GM21529 (cell line): ENCODE data around the gene SLC27A6.
"Not testable (repeated sequence)": the region's sequence is repeated elsewhere in the genome, so short reads cannot be mapped to it uniquely, and the experiment has no call there.

Source experiments
- ATAC-seq: cut with Tn5 transposase; IDR thresholded peaks from one replicate; pipeline ENCODE4 v1.9.1; 2021; ENCODE audit not compliant: unreplicated experiment

The SLC27A6 gene, protein sequence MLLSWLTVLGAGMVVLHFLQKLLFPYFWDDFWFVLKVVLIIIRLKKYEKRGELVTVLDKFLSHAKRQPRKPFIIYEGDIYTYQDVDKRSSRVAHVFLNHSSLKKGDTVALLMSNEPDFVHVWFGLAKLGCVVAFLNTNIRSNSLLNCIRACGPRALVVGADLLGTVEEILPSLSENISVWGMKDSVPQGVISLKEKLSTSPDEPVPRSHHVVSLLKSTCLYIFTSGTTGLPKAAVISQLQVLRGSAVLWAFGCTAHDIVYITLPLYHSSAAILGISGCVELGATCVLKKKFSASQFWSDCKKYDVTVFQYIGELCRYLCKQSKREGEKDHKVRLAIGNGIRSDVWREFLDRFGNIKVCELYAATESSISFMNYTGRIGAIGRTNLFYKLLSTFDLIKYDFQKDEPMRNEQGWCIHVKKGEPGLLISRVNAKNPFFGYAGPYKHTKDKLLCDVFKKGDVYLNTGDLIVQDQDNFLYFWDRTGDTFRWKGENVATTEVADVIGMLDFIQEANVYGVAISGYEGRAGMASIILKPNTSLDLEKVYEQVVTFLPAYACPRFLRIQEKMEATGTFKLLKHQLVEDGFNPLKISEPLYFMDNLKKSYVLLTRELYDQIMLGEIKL

DNA sequence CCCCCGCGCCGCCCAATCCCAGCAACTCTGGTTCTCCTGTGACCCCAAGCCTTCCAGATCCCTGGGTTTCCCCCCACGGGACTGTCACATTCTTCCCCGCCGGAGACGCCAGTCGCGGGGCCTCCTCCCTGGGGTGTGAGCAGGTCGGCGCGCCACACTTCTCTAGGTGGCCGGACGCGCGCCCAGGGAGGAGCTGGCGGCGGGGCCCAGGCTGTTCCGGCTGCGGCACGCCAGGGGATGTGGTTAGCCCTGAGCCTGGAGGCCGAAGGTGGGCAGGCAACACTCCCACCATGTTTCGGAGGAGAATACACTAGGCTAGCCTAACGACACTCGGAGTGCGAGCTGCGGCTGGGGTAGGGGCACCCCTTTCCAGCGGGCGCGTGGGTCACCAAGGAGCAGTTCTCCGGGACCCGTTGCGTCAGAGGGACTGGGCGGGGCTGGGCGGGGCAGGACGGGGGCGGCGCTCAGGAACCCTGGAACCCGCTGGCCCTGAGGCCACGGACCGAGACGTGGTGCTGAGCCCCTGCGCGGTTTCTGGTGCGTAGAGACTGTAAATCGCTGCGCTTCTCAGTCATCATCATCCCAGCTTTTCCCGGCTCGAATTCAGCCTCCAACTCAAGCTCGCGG, at the start of gene SLC27A6:
SLC27A6 (plus strand) TSS at position 478 of the 627 bp plus-strand sequence. CDS start 650 bp downstream, outside the sequence.
- ATAC-seq = no peak

DNA sequence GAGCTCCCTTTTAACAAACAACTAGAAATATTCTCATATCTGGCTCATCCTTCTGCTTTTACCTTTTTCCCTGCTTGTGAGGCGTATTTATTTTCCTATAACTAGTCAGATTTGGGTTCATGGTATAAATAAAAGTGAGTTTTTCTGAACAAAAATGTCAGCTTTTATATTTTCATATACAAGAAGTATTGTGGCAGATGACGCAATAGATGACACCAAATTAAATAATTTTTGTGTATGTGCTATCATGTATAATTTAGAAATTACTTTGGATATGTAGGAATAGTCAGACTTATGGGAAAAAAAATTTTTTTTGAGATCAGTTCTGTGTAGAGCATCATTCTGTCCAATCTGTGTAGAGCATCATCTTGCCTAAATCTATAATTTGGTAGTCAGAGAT, 45.7 kb upstream of the SLC27A6 start:
- no peak for ATAC-seq

DNA sequence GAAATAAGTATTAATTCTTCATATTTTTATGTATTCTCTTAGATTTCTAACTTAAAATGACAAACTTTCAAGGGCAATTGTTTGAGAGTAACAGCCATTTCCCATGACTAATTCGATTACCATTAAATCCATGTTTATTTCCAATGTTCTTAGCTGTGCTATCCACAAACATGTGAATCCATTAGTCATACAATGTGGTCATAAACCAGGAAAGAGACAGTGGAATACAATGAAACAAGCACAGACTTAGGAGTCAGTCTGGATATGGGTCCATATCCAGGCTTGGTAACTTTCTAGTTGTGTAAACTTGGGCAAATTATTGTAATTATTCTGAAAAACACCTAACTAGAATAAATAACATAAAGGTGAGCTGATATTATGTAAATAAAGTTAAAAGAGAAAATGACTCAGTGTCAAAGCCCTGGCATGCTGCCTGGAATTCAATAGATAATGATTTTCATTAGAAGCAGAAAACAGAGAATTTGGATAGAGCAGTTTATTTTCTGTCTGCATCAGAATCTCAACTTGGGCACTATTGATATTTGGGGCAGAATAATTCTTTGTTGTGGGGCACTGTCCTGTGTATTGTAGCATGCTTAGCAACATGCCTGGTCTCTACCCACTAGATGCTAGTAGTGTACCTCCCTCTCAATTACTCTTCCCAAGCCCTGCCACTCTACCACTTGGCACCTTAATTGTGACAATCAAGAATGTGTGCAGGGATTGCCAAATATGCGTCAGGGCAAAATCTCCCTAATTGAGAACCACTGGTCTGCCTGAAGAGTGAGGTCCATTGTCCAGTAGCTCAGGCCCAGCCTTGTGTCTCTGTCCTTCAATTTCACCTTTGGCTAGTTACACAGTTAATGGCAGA, 44.7 kb upstream of the SLC27A6 start:
- no peak for ATAC-seq

DNA sequence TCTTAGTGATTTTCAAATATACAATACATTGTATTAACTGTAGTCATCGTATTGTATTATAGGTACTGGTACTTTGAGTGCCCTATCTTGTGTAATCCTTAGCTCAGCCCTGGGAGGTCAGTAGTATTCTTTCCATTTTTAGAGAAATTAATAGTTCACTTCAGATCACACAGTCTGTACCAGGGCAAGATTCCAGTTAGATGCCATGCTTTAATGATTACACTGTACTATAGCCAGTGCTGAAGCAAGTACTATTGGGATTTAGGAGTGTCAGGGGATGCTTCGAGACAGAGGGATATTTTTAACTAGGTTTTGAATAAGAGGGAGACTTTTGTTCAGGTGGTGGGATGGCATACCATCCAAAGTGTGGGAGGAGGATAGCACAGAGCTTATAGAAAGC, 41.0 kb upstream of the SLC27A6 start:
- no peak for ATAC-seq

DNA sequence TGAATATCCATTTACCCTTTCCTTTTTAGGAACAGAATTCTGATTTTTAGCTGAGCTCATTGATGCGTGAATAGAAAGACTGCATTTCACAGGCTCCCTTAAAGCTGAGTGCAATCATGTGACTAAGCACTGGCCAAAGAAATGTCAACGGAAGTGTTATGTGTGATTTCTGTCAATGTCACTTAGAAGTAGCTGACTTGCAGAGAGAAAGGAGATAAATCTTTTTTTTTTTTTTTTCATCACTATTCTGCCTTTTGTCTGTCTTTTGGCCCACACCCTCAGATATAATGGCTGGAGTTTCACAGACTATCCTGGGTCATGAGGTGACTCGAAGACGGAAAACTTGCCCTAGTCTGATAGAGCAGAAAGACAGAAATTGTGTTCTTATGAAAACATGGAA, 39.3 kb upstream of the SLC27A6 start:
- no peak for ATAC-seq

DNA sequence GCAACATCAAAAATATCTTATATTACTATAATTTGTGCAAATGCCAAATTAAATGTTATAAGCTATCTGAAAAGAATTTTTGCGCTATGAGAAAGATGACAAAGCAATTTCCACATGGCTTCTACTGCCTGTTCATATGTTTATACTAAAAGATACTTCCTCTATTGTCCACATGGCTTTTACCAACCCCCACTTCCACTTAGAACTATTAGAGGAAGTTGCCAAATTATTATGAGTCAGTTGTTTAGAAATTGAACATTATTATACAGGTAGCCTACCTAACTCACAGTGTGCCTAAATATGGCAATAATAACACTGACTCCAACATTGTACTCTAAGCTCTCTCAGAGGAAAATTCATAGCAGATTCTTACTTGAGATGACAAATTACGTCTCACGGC, 37.6 kb upstream of the SLC27A6 start:
- no peak for ATAC-seq

DNA sequence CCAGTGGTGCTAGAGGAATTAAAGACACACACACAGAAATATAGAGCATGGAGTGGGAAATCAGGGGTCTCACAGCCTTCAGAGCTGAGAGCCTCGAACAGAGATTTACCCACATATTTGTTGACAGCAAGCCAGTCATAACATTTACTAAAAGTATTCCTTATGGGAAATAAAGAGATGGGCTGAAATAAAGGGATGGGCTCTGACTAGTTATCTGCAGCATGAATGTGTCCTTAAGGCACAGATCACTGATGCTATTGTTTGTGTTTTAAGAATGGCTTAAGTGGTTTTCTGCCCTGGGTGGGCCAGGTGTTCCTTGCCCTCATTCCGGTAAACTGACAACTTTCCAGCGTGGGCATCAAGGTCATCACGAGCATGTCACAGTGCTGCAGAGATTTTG, 33.1 kb upstream of the SLC27A6 start:
- not testable (repeated sequence) for ATAC-seq

DNA sequence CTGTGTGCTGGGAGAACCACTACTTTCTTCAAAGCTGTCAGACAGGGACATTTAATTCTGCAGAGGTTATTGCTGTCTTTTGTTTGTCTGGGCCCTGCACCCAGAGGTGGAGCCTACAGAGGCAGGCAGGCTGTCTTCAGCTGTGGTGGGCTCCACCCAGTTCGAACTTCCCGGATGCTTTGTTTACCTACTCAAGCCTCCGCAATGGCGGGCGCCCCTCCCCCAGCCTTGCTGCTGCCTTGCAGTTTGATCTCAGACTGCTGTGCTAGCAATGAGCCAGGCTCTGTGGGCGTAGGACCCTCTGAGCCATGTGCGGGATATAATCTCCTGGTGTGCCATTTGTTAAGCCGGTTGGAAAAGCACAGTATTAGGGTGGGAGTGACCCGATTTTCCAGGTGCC, 22.2 kb upstream of the SLC27A6 start:
- ATAC-seq = not testable (repeated sequence)

DNA sequence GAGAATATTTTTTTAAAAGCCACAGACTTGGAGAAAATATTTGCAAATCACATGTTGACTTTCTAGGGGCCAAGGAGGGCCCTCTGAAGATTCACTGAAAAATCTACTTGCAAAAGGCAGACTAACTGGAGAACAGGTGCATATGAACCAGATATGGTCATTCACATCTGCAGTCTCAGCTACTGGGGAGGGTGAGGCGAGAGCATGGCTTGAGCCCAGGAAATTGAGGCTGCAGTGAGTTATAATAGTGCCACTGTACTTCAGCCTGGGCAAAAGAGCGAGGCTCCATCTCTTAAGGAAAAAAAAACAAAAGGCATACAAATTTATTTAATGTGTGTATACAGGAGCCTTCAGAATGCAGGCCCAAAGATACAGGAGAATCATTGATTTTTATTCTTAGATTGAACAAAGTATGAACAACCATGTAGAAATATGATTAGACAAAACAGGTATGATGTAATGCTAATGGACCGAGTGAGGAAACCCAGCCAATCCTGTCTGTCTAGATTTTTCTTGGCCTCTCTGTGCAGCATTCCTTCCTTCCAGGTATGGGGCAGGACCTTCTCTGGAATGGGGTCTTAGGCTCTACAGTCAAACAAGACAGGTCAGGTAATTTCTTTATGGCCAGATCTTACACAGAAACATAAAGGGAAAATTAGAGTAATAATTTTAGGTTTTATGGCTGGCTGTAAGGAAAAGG, 15.3 kb upstream of the SLC27A6 start:
- ATAC-seq = no peak

DNA sequence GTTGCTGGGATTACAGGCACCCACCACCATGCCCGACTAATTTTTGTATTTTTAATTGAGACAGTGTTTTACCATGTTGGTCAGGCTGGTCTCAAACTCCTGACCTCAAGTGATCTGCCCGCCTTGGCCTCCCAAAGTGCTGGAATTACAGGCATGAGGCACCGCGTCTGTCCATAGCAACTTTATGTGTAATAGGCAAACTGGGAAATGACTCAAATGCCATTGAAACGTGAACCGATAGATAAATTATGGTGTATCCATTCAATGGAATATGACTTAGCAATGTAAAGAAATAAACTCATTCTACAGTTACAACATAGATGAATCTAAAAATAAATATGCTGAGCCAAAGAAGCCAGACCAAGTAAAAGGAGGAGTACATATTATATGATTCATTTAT, 14.0 kb upstream of the SLC27A6 start:
- ATAC-seq = not testable (repeated sequence)

DNA sequence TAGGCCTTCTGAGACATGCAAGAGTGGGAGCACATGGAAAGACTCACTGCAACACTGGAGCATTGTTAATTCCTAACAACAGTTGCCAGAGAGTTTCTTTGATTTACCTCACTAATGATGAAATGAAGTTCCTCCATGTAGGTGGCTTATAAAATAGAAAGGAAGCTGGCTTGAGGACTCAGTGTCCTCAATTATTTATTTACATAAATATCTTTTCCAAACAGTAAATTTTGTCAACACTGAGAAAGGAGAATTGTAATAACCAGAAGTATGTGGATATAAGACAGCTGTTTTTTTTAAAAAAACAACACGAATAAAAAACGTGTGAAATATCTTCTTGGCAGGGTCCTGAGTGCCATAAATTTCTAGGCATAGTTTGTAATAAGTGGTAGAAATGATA, 9.1 kb upstream of the SLC27A6 start:
- no peak for ATAC-seq

DNA sequence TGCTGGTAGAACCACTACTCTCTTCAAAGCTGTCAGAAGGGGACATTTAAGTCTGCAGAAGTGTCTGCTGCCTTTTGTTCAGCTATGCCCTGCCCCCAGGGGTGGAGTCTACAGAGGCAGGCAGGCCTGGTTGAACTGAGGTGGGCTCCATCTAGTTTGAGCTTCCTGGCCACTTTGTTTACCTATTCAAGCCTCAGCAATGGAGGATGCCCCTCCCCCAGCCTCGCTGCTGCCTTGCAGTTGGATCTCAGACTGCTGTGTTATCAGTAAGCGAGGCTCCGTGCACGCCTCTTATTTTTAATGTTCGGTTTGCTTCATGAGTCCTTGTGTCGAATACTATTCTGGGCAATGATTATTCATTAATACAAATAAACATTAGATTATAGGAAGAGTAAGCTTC, 3.1 kb upstream of the SLC27A6 start:
- no peak for ATAC-seq

DNA sequence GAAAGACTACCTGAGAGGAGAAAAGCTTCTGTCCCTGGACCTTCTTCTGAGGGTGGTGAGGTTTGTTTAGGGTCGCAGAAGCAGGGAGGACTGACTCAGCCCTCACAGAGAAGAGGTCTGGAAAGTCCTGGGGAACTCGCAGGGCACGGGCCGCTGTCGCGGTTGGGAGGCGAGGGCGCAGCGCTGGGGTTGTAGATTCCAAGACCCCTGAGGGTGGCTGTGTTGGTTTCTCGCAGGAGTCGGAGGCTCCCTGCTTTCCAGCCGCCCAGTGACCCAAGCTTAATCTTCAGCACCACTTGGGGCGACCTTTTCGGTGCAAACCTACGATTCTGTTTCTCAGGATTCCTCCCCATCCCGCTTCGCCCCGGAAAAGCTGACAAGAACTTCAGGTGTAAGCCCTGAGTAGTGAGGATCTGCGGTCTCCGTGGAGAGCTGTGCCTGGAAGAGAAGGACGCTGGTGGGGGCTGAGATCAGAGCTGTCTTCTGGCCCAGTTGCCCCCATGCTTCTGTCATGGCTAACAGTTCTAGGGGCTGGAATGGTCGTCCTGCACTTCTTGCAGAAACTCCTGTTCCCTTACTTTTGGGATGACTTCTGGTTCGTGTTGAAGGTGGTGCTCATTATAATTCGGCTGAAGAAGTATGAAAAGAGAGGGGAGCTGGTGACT, 482 bp downstream of the SLC27A6 start:
- no peak for ATAC-seq

DNA sequence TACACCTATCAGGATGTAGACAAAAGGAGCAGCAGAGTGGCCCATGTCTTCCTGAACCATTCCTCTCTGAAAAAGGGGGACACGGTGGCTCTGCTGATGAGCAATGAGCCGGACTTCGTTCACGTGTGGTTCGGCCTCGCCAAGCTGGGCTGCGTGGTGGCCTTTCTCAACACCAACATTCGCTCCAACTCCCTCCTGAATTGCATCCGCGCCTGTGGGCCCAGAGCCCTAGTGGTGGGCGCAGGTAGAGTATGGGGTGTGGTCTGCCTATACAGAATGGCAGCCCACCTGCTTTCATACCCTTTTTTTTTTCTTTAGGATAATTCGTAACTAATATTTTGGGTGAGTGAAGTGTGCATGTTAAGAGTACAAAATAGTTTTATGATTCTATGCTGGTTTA, 1.1 kb downstream of the SLC27A6 start:
- no peak for ATAC-seq

DNA sequence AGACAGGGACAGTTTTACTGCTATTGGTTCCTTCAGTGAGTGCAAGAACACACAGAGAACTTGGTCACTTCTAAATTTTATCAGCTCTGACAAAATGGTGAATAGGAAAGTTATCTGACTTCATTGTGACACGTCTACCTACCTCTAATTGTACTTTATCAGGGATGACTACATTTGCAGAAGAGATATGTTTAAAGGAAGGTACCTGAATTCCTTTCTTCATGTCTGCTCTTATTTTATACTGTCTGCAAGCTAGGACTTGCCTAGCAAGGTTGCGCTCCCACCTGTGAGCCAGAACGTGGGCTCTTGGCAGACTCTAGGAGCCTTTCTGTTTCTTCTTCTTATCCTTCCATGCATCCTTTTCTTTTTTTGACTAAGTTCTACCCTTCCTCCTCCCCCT, 1.6 kb downstream of the SLC27A6 start:
- ATAC-seq = no peak

DNA sequence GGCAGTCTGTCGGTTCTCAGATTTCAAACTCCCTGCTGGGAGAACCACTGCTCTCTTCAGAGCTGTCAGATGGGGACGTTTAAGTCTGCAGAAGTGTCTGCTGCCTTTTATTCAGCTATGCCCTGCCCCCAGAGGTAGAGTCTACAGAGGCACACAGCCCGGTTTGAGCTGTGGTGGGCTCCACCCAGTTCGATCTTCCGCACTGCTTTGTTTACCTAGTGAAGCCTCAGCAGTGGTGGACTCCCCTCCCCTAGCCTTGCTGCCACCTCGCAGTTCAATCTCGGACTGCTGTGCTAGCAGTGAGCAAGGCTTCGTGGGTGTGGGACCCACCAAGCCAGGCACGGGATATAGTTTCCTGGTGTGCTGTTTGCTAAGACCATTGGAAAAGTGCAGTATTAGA, 8.0 kb downstream of the SLC27A6 start:
- ATAC-seq = no peak

DNA sequence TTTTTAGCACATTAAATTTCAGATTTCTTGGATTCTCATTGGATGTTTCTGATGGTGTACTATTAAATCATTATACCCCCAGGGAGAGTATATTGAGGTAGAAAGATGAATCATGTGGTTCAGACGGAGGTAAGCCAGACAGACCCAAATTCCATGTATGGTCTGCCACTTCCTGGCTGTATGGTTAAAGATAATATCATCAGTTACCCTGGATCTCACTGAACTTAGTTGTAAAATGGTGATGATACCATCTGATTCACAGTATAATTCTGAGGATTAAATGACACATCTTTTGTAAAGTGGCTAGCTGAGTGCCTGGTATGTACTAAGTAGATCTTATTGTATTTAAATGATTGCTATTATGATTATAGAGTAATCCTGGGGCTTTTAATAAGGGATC, 9.3 kb downstream of the SLC27A6 start:
- no peak for ATAC-seq

DNA sequence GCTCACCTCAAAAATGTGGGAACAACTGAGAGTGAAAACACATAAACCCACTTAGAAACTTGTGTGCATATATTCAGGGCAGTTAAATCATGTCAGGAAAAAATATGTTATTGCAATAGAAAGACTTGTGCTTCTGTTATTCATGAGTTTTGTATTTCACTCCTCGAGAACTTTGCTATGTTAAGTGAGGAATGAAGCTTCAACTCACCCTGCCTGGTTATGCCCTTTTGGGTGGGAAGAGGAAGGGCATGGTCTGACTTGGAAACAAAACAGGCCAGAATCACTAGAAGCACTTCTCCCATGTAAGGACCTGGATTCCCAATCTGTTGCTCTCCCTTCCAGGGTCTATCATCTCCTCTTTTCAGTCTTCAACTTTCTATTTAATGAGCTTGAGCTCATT, 14.5 kb downstream of the SLC27A6 start:
- ATAC-seq = no peak

DNA sequence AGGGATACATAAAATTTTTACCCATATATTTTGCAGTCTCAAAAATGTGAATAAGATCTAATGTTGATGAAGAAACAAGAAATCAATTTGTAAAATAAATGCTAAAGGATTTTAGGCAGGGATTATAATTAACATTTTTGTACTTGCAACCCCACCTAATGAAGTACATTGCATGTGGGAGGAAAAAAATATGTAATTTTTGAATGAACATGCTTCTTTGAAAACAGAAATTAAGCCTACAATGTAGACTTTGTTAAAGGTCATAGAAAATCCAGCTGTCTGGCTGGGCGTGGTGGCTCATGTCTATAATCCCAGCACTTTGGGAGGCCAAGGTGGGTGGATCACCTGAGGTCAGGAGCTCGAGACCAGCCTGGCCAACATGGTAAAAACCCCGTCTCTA, 15.6 kb downstream of the SLC27A6 start:
- ATAC-seq = no peak

DNA sequence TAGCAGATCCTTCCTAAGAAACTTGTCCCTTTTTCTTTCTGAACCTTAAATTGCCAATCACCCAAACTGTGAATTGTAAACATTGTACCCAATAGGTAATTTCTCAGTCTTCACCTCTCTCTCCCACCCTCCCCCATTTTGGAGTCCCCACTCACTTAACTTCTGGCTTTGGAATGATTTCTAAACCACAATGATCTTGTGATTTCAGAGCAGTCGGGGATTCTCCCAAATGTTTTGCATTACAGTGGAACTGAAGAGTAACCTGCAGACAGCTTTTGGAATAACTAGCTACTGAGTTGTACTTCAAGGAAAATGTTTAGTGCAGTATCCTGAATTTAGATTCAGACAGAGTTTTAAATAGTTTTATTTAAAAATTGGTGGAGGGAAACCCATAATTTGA, 19.2 kb downstream of the SLC27A6 start:
- no peak for ATAC-seq
